Neural cell (in vitro differentiated cells): ENCODE data around the gene ERCC5. TPM values are rescaled to one million over a fixed set of nuclear protein-coding genes. Genes with fewer than 3 reads are reported as not detected.

Experiments used
- H2AFZ ChIP-seq: fragments of 200-600, 300-800 bp; sonication (generic), shearing (Covaris generic); 2 replicates; pipeline ENCODE4 v1.6.0; 2014; ENCODE audit warnings: low read depth, mild to moderate bottlenecking, antibody characterized with exemption, low read length, moderate library complexity
- H3F3A ChIP-seq: fragments of 200-600 bp; shearing (Covaris generic); 2 replicates; pipeline ENCODE4 v1.6.1; 2016; ENCODE audit warnings: mild to moderate bottlenecking, moderate library complexity, mixed read lengths, antibody characterized with exemption, low read length; ENCODE audit not compliant: insufficient read depth, poor library complexity, severe bottlenecking
- H3K27ac ChIP-seq: fragments of 200-600, 300-800 bp; sonication (generic), shearing (Covaris generic); 2 replicates; pipeline ENCODE4 v1.5.1; 2014; ENCODE audit warnings: mild to moderate bottlenecking, low read length, moderate library complexity
- H3K27me3 ChIP-seq: fragments of 300-800, 200-600 bp; sonication (generic), shearing (Covaris generic); 2 replicates; pipeline ENCODE4 v1.6.0; 2014; ENCODE audit warnings: mild to moderate bottlenecking, low read depth, low read length, moderate library complexity; ENCODE audit not compliant: insufficient read depth
- H3K36me3 ChIP-seq: fragments of 300-800, 200-600 bp; sonication (generic), shearing (Covaris generic); 2 replicates; pipeline ENCODE4 v1.5.1; 2014; ENCODE audit warnings: mild to moderate bottlenecking, antibody characterized with exemption, low read length, moderate library complexity; ENCODE audit not compliant: insufficient read depth
- H3K4me2 ChIP-seq: fragments of 300-800, 200-600 bp; sonication (generic), shearing (Covaris generic); 2 replicates; pipeline ENCODE4 v1.6.0; 2014; ENCODE audit warnings: mild to moderate bottlenecking, low read length
- H3K4me3 ChIP-seq: fragments of 300-800, 200-600 bp; sonication (generic), shearing (Covaris generic); 2 replicates; pipeline ENCODE4 v1.5.1; 2014; ENCODE audit warnings: mild to moderate bottlenecking, low read length, moderate library complexity
- H3K79me2 ChIP-seq: fragments of 200-600 bp; shearing (Covaris generic); replicated peaks from 2 replicates; pipeline ENCODE4 v1.6.0; 2014; ENCODE audit warnings: mild to moderate bottlenecking, low read length, moderate library complexity; ENCODE audit not compliant: insufficient read depth
- H3K9ac ChIP-seq: fragments of 300-800, 200-600 bp; sonication (generic), shearing (Covaris generic); 2 replicates; pipeline ENCODE4 v1.6.1; 2016; ENCODE audit warnings: mild to moderate bottlenecking, low read length, mixed read lengths
- H3K9me2 ChIP-seq: fragments of 200-600 bp; shearing (Covaris generic); 2 replicates; pipeline ENCODE4 v1.6.1; 2016; ENCODE audit warnings: mild to moderate bottlenecking, low read length, mixed read lengths; ENCODE audit not compliant: insufficient read depth
- H3K9me3 ChIP-seq: fragments of 200-600, 300-800 bp; sonication (generic), shearing (Covaris generic); 2 replicates; pipeline ENCODE4 v1.6.1; 2016; ENCODE audit warnings: mild to moderate bottlenecking, mixed run types, low read length, moderate library complexity, mixed read lengths
- H4K20me1 ChIP-seq: fragments of 200-600 bp; shearing (Covaris generic); 2 replicates; pipeline ENCODE4 v1.6.1; 2016; ENCODE audit warnings: mild to moderate bottlenecking, mixed run types; ENCODE audit not compliant: insufficient read depth
- EP300 ChIP-seq: fragments of 450-650 bp; conservative IDR thresholded peaks from 2 replicates; pipeline ENCODE4 v1.6.1; 2014; ENCODE audit warnings: antibody characterized with exemption, mild to moderate bottlenecking, moderate library complexity; ENCODE audit not compliant: poor library complexity, severe bottlenecking
- EZH2 ChIP-seq: fragments of 200-600, 300-800 bp; shearing (Covaris generic), sonication (generic); IDR thresholded peaks from 2 replicates; pipeline ENCODE4 v1.6.1; 2014; ENCODE audit warnings: antibody characterized with exemption, low read length, borderline replicate concordance, mild to moderate bottlenecking; ENCODE audit not compliant: insufficient read depth, poor library complexity, severe bottlenecking
- MXI1 ChIP-seq: fragments of 450-650 bp; conservative IDR thresholded peaks from 2 replicates; pipeline ENCODE4 v1.6.1; 2014; ENCODE audit warnings: antibody characterized with exemption, mild to moderate bottlenecking; ENCODE audit not compliant: poor library complexity, severe bottlenecking
- POLR2AphosphoS5 ChIP-seq: IDR thresholded peaks from 2 replicates; pipeline ENCODE4 v1.6.1; 2012
- RAD21 ChIP-seq: fragments of 450-650 bp; conservative IDR thresholded peaks from 2 replicates; pipeline ENCODE4 v1.6.1; 2014; ENCODE audit warnings: antibody characterized with exemption, mild to moderate bottlenecking, moderate library complexity
- SMC3 ChIP-seq: fragments of 450-650 bp; conservative IDR thresholded peaks from 2 replicates; pipeline ENCODE4 v1.6.1; 2014; ENCODE audit warnings: antibody characterized with exemption, mild to moderate bottlenecking, moderate library complexity; ENCODE audit not compliant: poor library complexity
- TAF1 ChIP-seq: IDR thresholded peaks from 2 replicates; pipeline ENCODE4 v1.6.1; 2012; ENCODE audit warnings: low read depth
- polyA plus RNA-seq: library from polyadenylated mRNA; depleted of rRNA; stranded (reverse); fragments of >200 nt; gene quantifications from 2 replicates; pipeline ENCODE4 v1.2.3, GENCODE V29; 2014
- TF ChIP-seq, protein P1 (sequence below): IDR thresholded peaks from 2 replicates; pipeline ENCODE4 v1.6.1; 2012; ENCODE audit warnings: borderline replicate concordance
- TF ChIP-seq, protein P2 (sequence below): fragments of 450-650 bp; IDR thresholded peaks from 2 replicates; pipeline ENCODE4 v1.5.1; 2014; ENCODE audit warnings: antibody characterized with exemption, mild to moderate bottlenecking, moderate library complexity; ENCODE audit not compliant: poor library complexity, severe bottlenecking

ERCC5 gene
- polyA plus RNA-seq, 1 donor from 2014 or later: 67.5 TPM

DNA sequence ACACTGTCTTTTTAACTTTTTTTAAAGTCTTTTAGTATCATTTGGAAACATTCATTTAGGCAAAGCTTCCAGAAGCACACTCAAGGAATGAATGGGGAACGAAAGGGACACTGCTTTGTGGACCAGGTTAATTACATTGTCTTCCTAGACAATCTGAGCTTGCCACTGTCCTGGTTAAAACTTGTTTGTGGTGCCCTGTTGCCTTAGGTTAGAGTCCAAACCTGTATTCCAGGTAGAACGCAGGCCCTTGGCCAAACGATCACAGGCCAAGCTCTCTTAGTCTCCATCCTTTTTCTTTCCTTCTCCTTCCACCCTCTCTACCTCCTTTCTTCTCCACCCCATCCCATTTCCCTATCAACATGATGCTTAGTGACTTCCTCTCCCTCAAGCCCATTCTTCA is 66.8 kb downstream of the ERCC5 start:
- no peaks in the 10 kb centered on the region for H3K27me3 ChIP-seq
- no peaks in the 10 kb centered on the region for H3K36me3 ChIP-seq
- H3K4me2 ChIP-seq: no peak overlapping the region
- H4K20me1 ChIP-seq: no peaks in the 10 kb centered on the region
- no peaks in the 10 kb centered on the region for H3K79me2 ChIP-seq
- no peak overlapping the region for H2AFZ ChIP-seq
- no peaks in the 10 kb centered on the region for H3K9me3 ChIP-seq
- H3K9ac ChIP-seq: no peak overlapping the region
- H3K4me3 ChIP-seq: no peak overlapping the region
- H3F3A ChIP-seq: no peaks in the 10 kb centered on the region
- H3K9me2 ChIP-seq: no peaks in the 10 kb centered on the region
- H3K27ac ChIP-seq: no peak overlapping the region
- TF ChIP-seq TAF1 (no peak), RAD21 (no peak), EP300 (no peak), EZH2 (no peak), SMC3 (no peak), MXI1 (no peak), POLR2AphosphoS5 (no peak)
- TF ChIP-seq, protein P1, sequence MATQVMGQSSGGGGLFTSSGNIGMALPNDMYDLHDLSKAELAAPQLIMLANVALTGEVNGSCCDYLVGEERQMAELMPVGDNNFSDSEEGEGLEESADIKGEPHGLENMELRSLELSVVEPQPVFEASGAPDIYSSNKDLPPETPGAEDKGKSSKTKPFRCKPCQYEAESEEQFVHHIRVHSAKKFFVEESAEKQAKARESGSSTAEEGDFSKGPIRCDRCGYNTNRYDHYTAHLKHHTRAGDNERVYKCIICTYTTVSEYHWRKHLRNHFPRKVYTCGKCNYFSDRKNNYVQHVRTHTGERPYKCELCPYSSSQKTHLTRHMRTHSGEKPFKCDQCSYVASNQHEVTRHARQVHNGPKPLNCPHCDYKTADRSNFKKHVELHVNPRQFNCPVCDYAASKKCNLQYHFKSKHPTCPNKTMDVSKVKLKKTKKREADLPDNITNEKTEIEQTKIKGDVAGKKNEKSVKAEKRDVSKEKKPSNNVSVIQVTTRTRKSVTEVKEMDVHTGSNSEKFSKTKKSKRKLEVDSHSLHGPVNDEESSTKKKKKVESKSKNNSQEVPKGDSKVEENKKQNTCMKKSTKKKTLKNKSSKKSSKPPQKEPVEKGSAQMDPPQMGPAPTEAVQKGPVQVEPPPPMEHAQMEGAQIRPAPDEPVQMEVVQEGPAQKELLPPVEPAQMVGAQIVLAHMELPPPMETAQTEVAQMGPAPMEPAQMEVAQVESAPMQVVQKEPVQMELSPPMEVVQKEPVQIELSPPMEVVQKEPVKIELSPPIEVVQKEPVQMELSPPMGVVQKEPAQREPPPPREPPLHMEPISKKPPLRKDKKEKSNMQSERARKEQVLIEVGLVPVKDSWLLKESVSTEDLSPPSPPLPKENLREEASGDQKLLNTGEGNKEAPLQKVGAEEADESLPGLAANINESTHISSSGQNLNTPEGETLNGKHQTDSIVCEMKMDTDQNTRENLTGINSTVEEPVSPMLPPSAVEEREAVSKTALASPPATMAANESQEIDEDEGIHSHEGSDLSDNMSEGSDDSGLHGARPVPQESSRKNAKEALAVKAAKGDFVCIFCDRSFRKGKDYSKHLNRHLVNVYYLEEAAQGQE: no peak
- TF ChIP-seq, protein P2, sequence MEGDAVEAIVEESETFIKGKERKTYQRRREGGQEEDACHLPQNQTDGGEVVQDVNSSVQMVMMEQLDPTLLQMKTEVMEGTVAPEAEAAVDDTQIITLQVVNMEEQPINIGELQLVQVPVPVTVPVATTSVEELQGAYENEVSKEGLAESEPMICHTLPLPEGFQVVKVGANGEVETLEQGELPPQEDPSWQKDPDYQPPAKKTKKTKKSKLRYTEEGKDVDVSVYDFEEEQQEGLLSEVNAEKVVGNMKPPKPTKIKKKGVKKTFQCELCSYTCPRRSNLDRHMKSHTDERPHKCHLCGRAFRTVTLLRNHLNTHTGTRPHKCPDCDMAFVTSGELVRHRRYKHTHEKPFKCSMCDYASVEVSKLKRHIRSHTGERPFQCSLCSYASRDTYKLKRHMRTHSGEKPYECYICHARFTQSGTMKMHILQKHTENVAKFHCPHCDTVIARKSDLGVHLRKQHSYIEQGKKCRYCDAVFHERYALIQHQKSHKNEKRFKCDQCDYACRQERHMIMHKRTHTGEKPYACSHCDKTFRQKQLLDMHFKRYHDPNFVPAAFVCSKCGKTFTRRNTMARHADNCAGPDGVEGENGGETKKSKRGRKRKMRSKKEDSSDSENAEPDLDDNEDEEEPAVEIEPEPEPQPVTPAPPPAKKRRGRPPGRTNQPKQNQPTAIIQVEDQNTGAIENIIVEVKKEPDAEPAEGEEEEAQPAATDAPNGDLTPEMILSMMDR: no peak

DNA sequence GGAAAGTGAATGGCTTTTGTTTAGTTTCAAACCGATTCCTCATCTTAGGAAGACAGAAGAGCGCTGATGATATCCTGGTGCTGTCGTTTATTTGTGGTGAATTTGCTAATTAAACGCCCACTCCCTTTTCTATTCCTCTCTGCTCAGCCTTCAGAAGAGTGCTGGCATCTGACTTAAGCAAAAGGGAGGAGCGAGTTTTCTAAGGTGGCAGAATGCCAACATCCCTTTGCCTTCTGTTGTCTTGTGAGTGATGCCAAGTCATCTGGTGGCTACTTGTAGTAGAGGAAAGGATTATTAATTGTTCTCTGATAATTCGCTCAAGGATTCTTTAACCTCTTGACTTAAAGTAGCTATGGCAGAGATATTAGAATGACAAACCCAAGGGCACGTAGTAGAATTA is 68.1 kb downstream of the ERCC5 start:
- Histone ChIP-seq H3K9ac (no peak overlapping the region), H3K27ac (no peak overlapping the region), H3K36me3 (no peaks in the 10 kb centered on the region), H3K4me2 (no peak overlapping the region), H3F3A (no peaks in the 10 kb centered on the region), H3K4me3 (no peak overlapping the region), H3K27me3 (no peaks in the 10 kb centered on the region), H3K79me2 (no peaks in the 10 kb centered on the region), H3K9me3 (no peaks in the 10 kb centered on the region), H4K20me1 (no peaks in the 10 kb centered on the region), H2AFZ (no peak overlapping the region), H3K9me2 (no peaks in the 10 kb centered on the region)
- TF ChIP-seq SMC3 (no peak), EP300 (no peak), RAD21 (no peak), MXI1 (no peak), TAF1 (no peak), POLR2AphosphoS5 (no peak), EZH2 (no peak)
- TF ChIP-seq, protein P2: no peak
- TF ChIP-seq, protein P1: no peak
